Mesenchymal stem cell (in vitro differentiated cells and primary cell): ENCODE results near the gene STXBP4.

Source experiments
- DNase-seq: peaks from one replicate; pipeline ENCODE4 v3.0.0-alpha.2; 2013
- H2AFZ ChIP-seq: one replicate; pipeline ENCODE4 v1.6.1; 2013; ENCODE audit warnings: low read depth, mild to moderate bottlenecking, control low read depth, inconsistent platforms, low read length, moderate library complexity
- H2AK5ac ChIP-seq: 2 replicates; pipeline ENCODE4 v1.6.1; 2013; ENCODE audit warnings: low read length, moderate library complexity, mild to moderate bottlenecking, inconsistent platforms; ENCODE audit not compliant: severe bottlenecking
- H2BK120ac ChIP-seq: one replicate; pipeline ENCODE4 v1.6.1; 2013; ENCODE audit warnings: low read depth, mild to moderate bottlenecking, inconsistent platforms, low read length, moderate library complexity
- H2BK12ac ChIP-seq, 2 experiments: one replicate each; pipeline ENCODE4 v1.6.1; 2013; ENCODE audit warnings: inconsistent platforms in 2 of 2, low read length in 2 of 2, mild to moderate bottlenecking in 2 of 2, moderate library complexity in 2 of 2, control low read depth in 1 of 2
- H2BK15ac ChIP-seq: one replicate; pipeline ENCODE4 v1.6.1; 2013; ENCODE audit warnings: mild to moderate bottlenecking, low read depth, inconsistent platforms; ENCODE audit not compliant: poor library complexity, severe bottlenecking
- H2BK5ac ChIP-seq: 2 replicates; pipeline ENCODE4 v1.6.1; 2013; ENCODE audit warnings: low read depth, mild to moderate bottlenecking, low read length, control low read depth, inconsistent platforms; ENCODE audit not compliant: poor library complexity, severe bottlenecking
- H3K14ac ChIP-seq, 2 experiments: one replicate each; pipeline ENCODE4 v1.6.1; 2013; ENCODE audit warnings: inconsistent platforms in 2 of 2, low read length in 2 of 2, control low read depth in 1 of 2, mild to moderate bottlenecking in 1 of 2, moderate library complexity in 1 of 2
- H3K18ac ChIP-seq, 2 experiments: one replicate each; pipeline ENCODE4 v1.6.1; 2013; ENCODE audit warnings: inconsistent platforms in 2 of 2, low read length in 2 of 2, control low read depth in 1 of 2, low read depth in 1 of 2, mild to moderate bottlenecking in 1 of 2
- H3K23ac ChIP-seq, 2 experiments: one replicate each; pipeline ENCODE4 v1.6.1; 2013; ENCODE audit warnings: inconsistent platforms in 2 of 2, low read length in 2 of 2, mild to moderate bottlenecking in 2 of 2, moderate library complexity in 2 of 2, control low read depth in 1 of 2
- H3K27ac ChIP-seq: 2 replicates; pipeline ENCODE4 v1.5.1; 2013; ENCODE audit warnings: mild to moderate bottlenecking, moderate library complexity, low read length, control low read depth, inconsistent platforms; ENCODE audit not compliant: poor library complexity, severe bottlenecking
- H3K27me3 ChIP-seq, 2 experiments: 2 replicates each; pipeline versions ENCODE4 v1.6.1 to v1.7.0; 2013; ENCODE audit warnings: low read length in 2 of 2, mild to moderate bottlenecking in 2 of 2, moderate library complexity in 2 of 2, control low read depth in 1 of 2, inconsistent platforms in 1 of 2; ENCODE audit not compliant: control insufficient read depth in 1 of 2, insufficient read depth in 1 of 2
- H3K36me3 ChIP-seq, 2 experiments: 2 replicates each; pipeline versions ENCODE4 v1.6.1 to v1.7.0; 2013; ENCODE audit warnings: low read length in 2 of 2, control low read depth in 1 of 2, inconsistent platforms in 1 of 2, low read depth in 1 of 2, mild to moderate bottlenecking in 1 of 2; ENCODE audit not compliant: insufficient read depth in 2 of 2, control insufficient read depth in 1 of 2
- H3K4ac ChIP-seq, 2 experiments: one replicate each; pipeline ENCODE4 v1.6.1; 2013; ENCODE audit warnings: inconsistent platforms in 2 of 2, low read length in 2 of 2, mild to moderate bottlenecking in 2 of 2, moderate library complexity in 2 of 2, control low read depth in 1 of 2, low read depth in 1 of 2
- H3K4me1 ChIP-seq: 2 replicates; pipeline ENCODE4 v1.6.1; 2013; ENCODE audit warnings: low read depth, low read length, control low read depth; ENCODE audit not compliant: control insufficient read depth, insufficient read depth
- H3K4me2 ChIP-seq: 2 replicates; pipeline ENCODE4 v1.6.1; 2013; ENCODE audit warnings: low read length, mild to moderate bottlenecking, inconsistent platforms; ENCODE audit not compliant: poor library complexity, severe bottlenecking
- H3K4me3 ChIP-seq, 2 experiments: 2 replicates each; pipeline versions ENCODE4 v1.5.1 to v1.7.0; 2013; ENCODE audit warnings: low read length in 2 of 2, mild to moderate bottlenecking in 2 of 2, control low read depth in 1 of 2, low read depth in 1 of 2; ENCODE audit not compliant: insufficient read depth in 1 of 2
- H3K79me1 ChIP-seq: replicated peaks from 2 replicates; pipeline ENCODE4 v1.6.1; 2013; ENCODE audit warnings: mild to moderate bottlenecking, control low read depth, low read length, inconsistent platforms; ENCODE audit not compliant: poor library complexity, severe bottlenecking
- H3K9ac ChIP-seq: 2 replicates; pipeline ENCODE4 v1.7.0; 2013; ENCODE audit warnings: mild to moderate bottlenecking, low read length, moderate library complexity
- H3K9me3 ChIP-seq: 2 replicates; pipeline ENCODE4 v1.7.0; 2013; ENCODE audit warnings: mild to moderate bottlenecking, low read length; ENCODE audit not compliant: control insufficient read depth
- H4K8ac ChIP-seq: one replicate; pipeline ENCODE4 v1.6.1; 2013; ENCODE audit warnings: inconsistent platforms, mild to moderate bottlenecking, low read length, moderate library complexity
- H4K91ac ChIP-seq: one replicate; pipeline ENCODE4 v1.6.1; 2013; ENCODE audit warnings: mild to moderate bottlenecking, low read length, inconsistent platforms
- WGBS: methylation state at CpG from one replicate; pipeline ENCODE4 v1.1.7; 2013; ENCODE audit warnings: mixed read lengths; 5-methylcytosine and 5-hydroxymethylcytosine counted together

Gene STXBP4

GRCh38 chr17:55208078-55208812 is 239.7 kb downstream of the STXBP4 start:
- Histone ChIP-seq H3K27me3 (no peaks in the 10 kb centered on the region), H2BK120ac (no peak overlapping the region), H3K18ac (no peak overlapping the region), H2BK5ac (no peak overlapping the region), H3K4me3 (no peak overlapping the region), H3K27ac (no peak overlapping the region), H3K23ac (no peak overlapping the region), H3K14ac (no peak overlapping the region), H4K8ac (no peak overlapping the region), H4K91ac (no peak overlapping the region), H3K79me1 (no peaks in the 10 kb centered on the region), H3K4me1 (peaks cover 4% of the 10 kb centered on the region), H3K4me2 (no peak overlapping the region), H3K36me3 (no peaks in the 10 kb centered on the region), H3K9ac (no peak overlapping the region), H3K9me3 (no peaks in the 10 kb centered on the region), H2BK15ac (no peak overlapping the region), H3K4ac (no peak overlapping the region), H2AFZ (no peak overlapping the region), H2BK12ac (no peak overlapping the region), H2AK5ac (no peak overlapping the region)
- WGBS: 76% methylated on average over 3 of the region's 3 CpGs
- no peak for DNase-seq

DNA sequence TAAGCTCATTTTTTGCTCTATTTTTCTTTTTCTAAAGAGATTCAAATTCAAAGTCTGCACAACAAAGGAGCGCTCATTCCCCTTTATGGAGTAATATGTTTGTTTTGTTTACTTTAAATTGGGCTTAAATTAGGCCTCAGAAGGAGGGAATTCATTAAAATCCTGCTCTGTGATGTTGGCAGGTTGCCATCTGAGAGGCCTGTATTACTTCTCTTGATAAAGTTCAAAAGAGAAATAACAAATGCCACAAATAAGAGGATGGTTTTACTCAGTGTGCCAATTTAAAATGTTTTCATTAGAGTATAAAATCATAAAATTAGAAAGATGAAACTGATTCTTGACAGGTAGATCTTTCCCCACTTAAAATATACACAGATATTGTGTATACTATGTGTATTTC is 241.7 kb downstream of the STXBP4 start:
- no peak overlapping the region for H4K91ac ChIP-seq

DNA sequence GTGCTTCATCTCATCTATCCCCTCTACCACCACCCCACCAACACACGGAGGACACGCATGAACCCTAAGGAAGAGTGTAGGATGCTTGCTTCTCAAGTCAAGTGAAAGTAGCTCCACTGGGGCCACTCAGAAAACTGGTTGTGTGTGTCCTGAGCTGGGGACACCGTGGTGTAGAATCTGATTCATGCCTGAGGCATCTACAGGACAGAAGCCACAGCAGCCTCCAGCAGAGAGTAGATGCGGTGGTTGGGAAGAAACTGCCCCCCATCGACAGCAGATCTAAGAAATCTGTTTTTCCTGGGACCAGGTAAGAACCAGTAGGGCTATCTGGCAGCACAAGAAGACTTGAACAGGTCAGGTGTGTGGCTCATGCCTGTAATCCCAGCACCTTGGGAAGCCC is 244.3 kb downstream of the STXBP4 start:
- Histone ChIP-seq H2BK12ac (no peak overlapping the region), H3K79me1 (no peaks in the 10 kb centered on the region), H3K27me3 (no peaks in the 10 kb centered on the region), H3K9me3 (no peaks in the 10 kb centered on the region), H3K23ac (no peak overlapping the region), H3K36me3 (no peaks in the 10 kb centered on the region), H2AFZ (no peak overlapping the region), H3K4me1 (peaks cover 4% of the 10 kb centered on the region), H4K91ac (no peak overlapping the region), H4K8ac (no peak overlapping the region), H3K9ac (no peak overlapping the region), H2AK5ac (no peak overlapping the region), H2BK120ac (no peak overlapping the region), H3K27ac (no peak overlapping the region), H3K4ac (no peak overlapping the region), H3K4me2 (no peak overlapping the region), H2BK15ac (no peak overlapping the region), H3K4me3 (no peak overlapping the region), H3K18ac (no peak overlapping the region), H2BK5ac (no peak overlapping the region), H3K14ac (no peak overlapping the region)
- WGBS: 71% methylated on average over 5 of the region's 5 CpGs
- no peak for DNase-seq

More for the DNA sequence above, 241.7 kb downstream of the STXBP4 start:
- Histone ChIP-seq H3K23ac (no peak overlapping the region), H2BK15ac (no peak overlapping the region), H3K4ac (no peak overlapping the region), H3K4me3 (no peak overlapping the region), H3K9ac (no peak overlapping the region), H2BK12ac (no peak overlapping the region), H3K36me3 (no peaks in the 10 kb centered on the region), H4K8ac (no peak overlapping the region), H2AFZ (no peak overlapping the region), H3K18ac (no peak overlapping the region), H3K27ac (no peak overlapping the region), H3K14ac (no peak overlapping the region), H3K27me3 (no peaks in the 10 kb centered on the region), H2BK5ac (no peak overlapping the region), H3K4me1 (peaks cover 4% of the 10 kb centered on the region), H2BK120ac (no peak overlapping the region), H2AK5ac (no peak overlapping the region), H3K4me2 (no peak overlapping the region), H3K79me1 (no peaks in the 10 kb centered on the region), H3K9me3 (no peaks in the 10 kb centered on the region)
- no peak for DNase-seq
- WGBS: 86% methylated on average over 1 of the region's 1 CpG

GRCh38 chr17:55215711-55216110 is 247.1 kb downstream of the STXBP4 start:
- no peak overlapping the region for H3K4ac ChIP-seq
- 92% methylated on average over 3 of the region's 3 CpGs for WGBS

More at GRCh38 chr17:55215711-55216110, 247.1 kb downstream of the STXBP4 start:
- Histone ChIP-seq H3K36me3 (no peaks in the 10 kb centered on the region), H3K9me3 (no peaks in the 10 kb centered on the region), H4K8ac (no peak overlapping the region), H3K18ac (no peak overlapping the region), H4K91ac (no peak overlapping the region), H3K79me1 (no peaks in the 10 kb centered on the region), H3K14ac (no peak overlapping the region), H3K27me3 (no peaks in the 10 kb centered on the region), H2BK12ac (no peak overlapping the region), H2AK5ac (no peak overlapping the region), H3K4me3 (no peak overlapping the region), H3K27ac (no peak overlapping the region), H2BK120ac (no peak overlapping the region), H2AFZ (no peak overlapping the region), H3K4me1 (peaks cover 4% of the 10 kb centered on the region), H3K9ac (no peak overlapping the region), H3K23ac (no peak overlapping the region), H2BK15ac (no peak overlapping the region), H3K4me2 (no peak overlapping the region), H2BK5ac (no peak overlapping the region)
- DNase-seq: no peak
